Measurements from ENCODE around the gene QSER1.

DNA sequence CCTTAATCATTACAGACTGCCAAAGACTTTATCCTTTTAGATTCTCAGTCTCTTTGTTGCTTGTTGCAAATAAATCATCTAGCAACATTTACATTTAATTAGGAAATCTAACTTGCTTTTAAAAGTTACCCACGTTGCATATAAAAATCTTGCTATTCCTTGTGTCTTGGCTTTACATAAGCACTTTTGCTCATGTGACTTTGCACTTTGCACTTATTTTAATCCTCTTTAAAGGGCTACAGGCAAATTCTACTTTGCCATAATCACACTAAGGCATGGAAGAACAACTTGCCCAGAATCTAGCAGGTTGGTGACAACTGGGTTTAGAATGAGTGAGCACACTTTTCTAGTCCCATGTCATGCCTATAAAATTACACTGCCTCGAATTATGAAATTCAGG lies 37.0 kb upstream of the QSER1 start:
- TF ChIP-seq, protein P1, sequence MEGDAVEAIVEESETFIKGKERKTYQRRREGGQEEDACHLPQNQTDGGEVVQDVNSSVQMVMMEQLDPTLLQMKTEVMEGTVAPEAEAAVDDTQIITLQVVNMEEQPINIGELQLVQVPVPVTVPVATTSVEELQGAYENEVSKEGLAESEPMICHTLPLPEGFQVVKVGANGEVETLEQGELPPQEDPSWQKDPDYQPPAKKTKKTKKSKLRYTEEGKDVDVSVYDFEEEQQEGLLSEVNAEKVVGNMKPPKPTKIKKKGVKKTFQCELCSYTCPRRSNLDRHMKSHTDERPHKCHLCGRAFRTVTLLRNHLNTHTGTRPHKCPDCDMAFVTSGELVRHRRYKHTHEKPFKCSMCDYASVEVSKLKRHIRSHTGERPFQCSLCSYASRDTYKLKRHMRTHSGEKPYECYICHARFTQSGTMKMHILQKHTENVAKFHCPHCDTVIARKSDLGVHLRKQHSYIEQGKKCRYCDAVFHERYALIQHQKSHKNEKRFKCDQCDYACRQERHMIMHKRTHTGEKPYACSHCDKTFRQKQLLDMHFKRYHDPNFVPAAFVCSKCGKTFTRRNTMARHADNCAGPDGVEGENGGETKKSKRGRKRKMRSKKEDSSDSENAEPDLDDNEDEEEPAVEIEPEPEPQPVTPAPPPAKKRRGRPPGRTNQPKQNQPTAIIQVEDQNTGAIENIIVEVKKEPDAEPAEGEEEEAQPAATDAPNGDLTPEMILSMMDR (conservative IDR thresholded peaks at IDR 0.05 in 1 of 2, IDR thresholded peaks at IDR 0.05 in 1 of 2; ENCODE audit: low read depth in 1 of 2, low read length in 2 of 2) = no peak
- TF ChIP-seq EZH2 (IDR thresholded peaks at IDR 0.05; ENCODE audit: low read length, missing control alignments) = no peak
